ENCODE measurements around the gene AATK.

GRCh38 chr17:81101614-81102306, 64.3 kb downstream of the AATK start:
- TF ChIP-seq POLR2AphosphoS5 (IDR thresholded peaks at IDR 0.05; ENCODE audit: low read depth) (no peak), CTCF (conservative IDR thresholded peaks at IDR 0.05; ENCODE audit: low read depth in 2 of 2) (peak; percentile 94 to 100), CREB1 (CRISPR knock-in tag; IDR thresholded peaks at IDR 0.05; ENCODE audit: low read depth) (peak; percentile 78), EZH2 (IDR thresholded peaks at IDR 0.05; ENCODE audit: low read depth, unreplicated experiment) (no peak), REST (IDR thresholded peaks at IDR 0.05; ENCODE audit: unreplicated experiment) (no peak)

Measured in GM23338 (cell line).